Muscle layer of duodenum (tissue), 2 donors: ENCODE results near the gene IFT88.

ENCODE experiments used
- H3K27ac ChIP-seq: one replicate; pipeline ENCODE4 v1.7.0; 2013; ENCODE audit warnings: mild to moderate bottlenecking, low read length
- H3K27me3 ChIP-seq: one replicate; pipeline ENCODE4 v1.7.0; 2013; ENCODE audit warnings: low read depth, mild to moderate bottlenecking, control low read depth, low read length
- H3K36me3 ChIP-seq, 2 donors: one replicate each; pipeline ENCODE4 v1.7.0; 2013; ENCODE audit warnings: low read length in 2 of 2, control low read depth in 1 of 2, mild to moderate bottlenecking in 1 of 2; ENCODE audit not compliant: insufficient read depth in 2 of 2, control insufficient read depth in 1 of 2
- H3K4me1 ChIP-seq, 2 donors: one replicate each; pipeline ENCODE4 v1.7.0; 2013; ENCODE audit warnings: low read length in 2 of 2, mild to moderate bottlenecking in 2 of 2, control low read depth in 1 of 2, moderate library complexity in 1 of 2; ENCODE audit not compliant: insufficient read depth in 2 of 2, control insufficient read depth in 1 of 2
- H3K4me3 ChIP-seq, 2 donors: one replicate each; pipeline ENCODE4 v1.7.0; 2013; ENCODE audit warnings: low read length in 2 of 2, low read depth in 1 of 2, mild to moderate bottlenecking in 1 of 2
- H3K9me3 ChIP-seq, 2 donors: one replicate each; pipeline ENCODE4 v1.7.0; 2013; ENCODE audit warnings: low read length in 2 of 2, control low read depth in 1 of 2, mild to moderate bottlenecking in 1 of 2; ENCODE audit not compliant: control insufficient read depth in 1 of 2
- donor health status: healthy.

The IFT88 gene

GRCh38 chr13:20709369-20709768 lies 142.4 kb downstream of the IFT88 start:
- peaks cover 0 to 5% of the 10 kb centered on the region in 2 donors for H3K36me3 ChIP-seq
- no peak overlapping the region for H3K4me3 ChIP-seq
- no peaks in the 10 kb centered on the region for H3K9me3 ChIP-seq
- H3K4me1 ChIP-seq = peaks cover 0 to 10% of the 10 kb centered on the region in 2 donors
- peak overlapping the region; percentile 60 for H3K27ac ChIP-seq
- no peaks in the 10 kb centered on the region for H3K27me3 ChIP-seq

GRCh38 chr13:20709782-20710181 lies 142.8 kb downstream of the IFT88 start:
- peaks cover 0 to 11% of the 10 kb centered on the region in 2 donors for H3K4me1 ChIP-seq
- no peak overlapping the region for H3K4me3 ChIP-seq
- H3K36me3 ChIP-seq = peaks cover 0 to 6% of the 10 kb centered on the region in 2 donors
- no peaks in the 10 kb centered on the region for H3K27me3 ChIP-seq
- peak overlapping the region; percentile 60 for H3K27ac ChIP-seq
- no peaks in the 10 kb centered on the region for H3K9me3 ChIP-seq

DNA sequence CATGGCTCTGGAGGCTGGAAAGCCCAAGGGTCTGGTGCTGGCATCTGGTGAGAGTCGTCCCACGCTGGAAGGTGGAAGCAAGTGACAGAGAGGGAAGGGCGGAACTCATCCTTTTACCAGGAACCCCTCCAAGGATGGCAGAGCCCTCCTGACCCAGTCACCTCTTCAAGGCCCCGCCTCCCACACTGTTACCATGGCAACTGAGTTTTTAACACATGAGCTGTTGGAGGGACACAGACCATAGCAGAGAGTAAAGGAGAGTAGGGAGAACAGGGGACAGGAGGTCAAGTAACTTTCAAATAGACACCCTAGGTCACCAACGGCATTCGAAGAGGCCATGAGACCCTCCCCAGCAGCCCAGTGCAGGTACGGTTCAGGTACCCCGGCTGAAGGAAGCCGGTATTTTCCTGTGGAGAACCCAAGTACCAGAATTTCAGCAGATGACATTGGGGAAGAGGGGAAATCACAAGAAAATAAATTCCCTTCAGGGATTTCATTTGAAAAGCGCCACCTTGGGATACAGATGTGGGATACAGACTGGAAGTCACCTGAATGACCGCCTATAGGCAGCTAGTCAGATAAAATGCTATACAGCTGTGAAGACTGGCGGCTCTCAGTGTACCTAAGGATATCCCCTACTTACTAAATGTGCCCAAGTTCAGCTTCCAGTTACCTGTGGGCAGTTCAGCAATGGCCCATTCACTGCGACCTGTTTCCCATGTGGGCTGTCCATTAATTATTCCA lies 144.5 kb downstream of the IFT88 start:
- Histone ChIP-seq H3K4me3 (no peak overlapping the region), H3K36me3 (peaks cover 0 to 6% of the 10 kb centered on the region in 2 donors), H3K9me3 (no peaks in the 10 kb centered on the region), H3K27ac (no peak overlapping the region), H3K27me3 (no peaks in the 10 kb centered on the region), H3K4me1 (peaks cover 0 to 13% of the 10 kb centered on the region in 2 donors)

DNA sequence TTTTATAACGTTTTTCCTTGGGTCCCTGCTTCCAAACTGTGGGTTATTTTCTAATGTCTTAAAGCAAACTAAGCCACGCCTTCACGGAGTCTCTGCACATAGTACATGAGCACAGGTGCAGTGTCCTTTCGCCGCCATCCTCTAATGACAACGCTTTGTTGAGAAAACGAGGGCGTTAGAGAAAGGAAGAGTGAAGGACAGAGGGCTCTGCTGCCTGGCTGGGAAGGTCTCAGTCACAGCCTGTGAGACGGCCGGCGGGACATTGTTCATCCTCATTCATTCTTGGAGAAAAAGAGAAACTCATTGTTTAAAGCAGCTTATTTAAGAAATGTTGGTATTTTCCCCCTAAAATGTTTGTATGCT lies 146.0 kb downstream of the IFT88 start:
- no peaks in the 10 kb centered on the region for H3K9me3 ChIP-seq
- H3K27me3 ChIP-seq = no peaks in the 10 kb centered on the region
- H3K4me3 ChIP-seq = peak overlapping the region; percentile 32 to 54
- peak overlapping the region; percentile 49 for H3K27ac ChIP-seq
- H3K36me3 ChIP-seq = peaks cover 0 to 6% of the 10 kb centered on the region in 2 donors
- H3K4me1 ChIP-seq = peaks cover 0 to 13% of the 10 kb centered on the region in 2 donors

DNA sequence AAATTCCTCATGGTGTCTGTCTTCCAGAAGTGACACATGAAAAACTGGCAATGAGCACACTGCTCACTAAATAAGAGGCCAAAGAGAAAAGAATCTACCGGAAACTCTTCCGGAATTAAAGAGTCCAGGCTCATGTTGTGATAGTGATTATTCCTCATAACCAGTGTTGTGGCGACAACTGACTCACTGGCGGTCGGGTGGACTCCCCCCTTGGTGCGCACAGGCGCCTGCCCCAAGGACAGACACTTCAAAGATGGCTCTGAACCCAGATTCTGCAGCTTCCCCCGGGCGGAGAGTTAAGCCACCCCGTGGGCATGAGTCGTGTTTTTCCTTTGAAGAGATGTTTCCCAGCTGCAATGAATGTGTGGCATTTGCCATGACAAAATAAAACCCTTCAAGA lies 146.8 kb downstream of the IFT88 start:
- peaks cover 0 to 6% of the 10 kb centered on the region in 2 donors for H3K36me3 ChIP-seq
- H3K4me3 ChIP-seq = peak overlapping the region in 1 of 2 donors; percentile 9
- H3K27me3 ChIP-seq = no peaks in the 10 kb centered on the region
- peaks cover 0 to 13% of the 10 kb centered on the region in 2 donors for H3K4me1 ChIP-seq
- peak overlapping the region; percentile 49 for H3K27ac ChIP-seq
- H3K9me3 ChIP-seq = no peaks in the 10 kb centered on the region

DNA sequence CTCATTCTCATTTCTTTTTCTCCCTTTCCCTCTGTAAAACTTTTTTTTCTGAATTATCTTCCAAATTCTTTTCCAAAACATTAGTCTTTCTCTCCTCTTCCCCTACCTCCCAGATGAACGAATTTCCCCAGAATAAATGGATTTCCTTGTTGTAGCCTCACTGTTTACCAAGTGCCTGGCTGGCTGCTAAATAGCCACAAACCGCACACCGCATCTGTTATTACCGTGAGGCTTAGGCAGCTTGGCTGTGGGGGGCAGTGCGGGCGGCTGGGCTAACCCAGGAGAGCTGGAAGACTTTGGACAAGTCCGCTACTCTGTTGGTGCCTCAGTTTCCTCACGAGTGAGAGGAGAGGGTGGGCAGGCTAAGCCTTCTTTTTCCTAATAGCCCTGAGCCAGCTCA lies 147.2 kb downstream of the IFT88 start:
- Histone ChIP-seq H3K4me3 (peak overlapping the region in 1 of 2 donors; percentile 9), H3K27me3 (no peaks in the 10 kb centered on the region), H3K9me3 (no peaks in the 10 kb centered on the region), H3K27ac (peak overlapping the region; percentile 49), H3K36me3 (peaks cover 0 to 6% of the 10 kb centered on the region in 2 donors), H3K4me1 (peaks cover 0 to 13% of the 10 kb centered on the region in 2 donors)

- Histone ChIP-seq H3K27ac (peak overlapping the region; percentile 49), H3K9me3 (no peaks in the 10 kb centered on the region), H3K36me3 (peaks cover 0 to 6% of the 10 kb centered on the region in 2 donors), H3K4me3 (peak overlapping the region in 1 of 2 donors; percentile 9), H3K4me1 (peaks cover 0 to 13% of the 10 kb centered on the region in 2 donors), H3K27me3 (no peaks in the 10 kb centered on the region)
Observed at GRCh38 chr13:20714563-20715329, 147.8 kb downstream of the IFT88 start.

GRCh38 chr13:20715330-20715712 lies 148.4 kb downstream of the IFT88 start:
- Histone ChIP-seq H3K36me3 (peaks cover 0 to 6% of the 10 kb centered on the region in 2 donors), H3K27ac (no peak overlapping the region), H3K9me3 (no peaks in the 10 kb centered on the region), H3K4me1 (peaks cover 0 to 13% of the 10 kb centered on the region in 2 donors), H3K4me3 (no peak overlapping the region), H3K27me3 (no peaks in the 10 kb centered on the region)

GRCh38 chr13:20716951-20717350 lies 150.0 kb downstream of the IFT88 start:
- Histone ChIP-seq H3K4me1 (peaks cover 0 to 20% of the 10 kb centered on the region in 2 donors), H3K27ac (no peak overlapping the region)

DNA sequence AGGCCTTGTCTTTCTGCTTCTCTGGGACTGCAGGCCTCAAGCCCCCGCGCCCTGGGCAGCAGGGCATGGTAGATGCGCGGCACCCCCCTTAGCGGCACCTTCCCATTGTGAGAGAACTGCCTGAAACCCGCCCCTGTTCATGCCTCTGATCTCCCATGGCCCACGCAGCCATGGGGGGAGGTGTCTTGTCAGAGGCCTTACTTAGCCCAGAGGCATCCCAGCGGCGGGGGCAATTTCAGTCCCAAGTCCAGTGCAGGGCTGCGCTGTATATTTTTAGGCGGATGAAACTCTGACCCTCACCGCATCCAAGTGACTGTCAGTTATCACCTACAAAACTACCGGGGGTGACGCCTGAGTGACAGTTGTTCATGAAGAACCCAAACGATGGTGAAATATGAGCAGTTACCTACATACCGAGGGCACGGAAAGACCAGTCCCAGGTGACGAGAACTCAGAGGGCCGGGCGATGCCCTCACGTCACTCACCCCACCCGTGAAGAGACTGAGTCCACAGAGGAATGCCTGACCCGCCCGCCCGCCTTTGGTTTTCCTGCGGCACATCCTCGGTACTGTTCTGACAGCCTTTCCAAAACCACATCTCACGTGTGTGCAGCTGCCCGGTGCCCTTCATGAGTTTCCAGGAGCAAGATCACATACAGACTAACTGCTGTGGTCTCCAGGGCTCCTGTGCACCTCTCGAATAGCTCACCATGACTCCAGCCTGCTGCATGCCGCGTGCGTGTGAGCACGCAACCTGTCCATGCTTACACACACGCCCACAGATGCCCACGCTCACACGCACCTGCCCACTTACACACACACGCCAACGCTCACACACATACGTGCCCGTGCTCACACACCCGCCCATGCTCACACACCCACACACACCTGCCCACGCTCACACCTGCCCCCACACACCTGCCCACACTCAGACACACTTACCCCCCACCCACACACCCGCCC lies 150.9 kb downstream of the IFT88 start:
- H3K36me3 ChIP-seq = peaks cover 0 to 6% of the 10 kb centered on the region in 2 donors
- H3K4me3 ChIP-seq = no peak overlapping the region
- no peaks in the 10 kb centered on the region for H3K27me3 ChIP-seq
- no peak overlapping the region for H3K27ac ChIP-seq
- peaks cover 0 to 20% of the 10 kb centered on the region in 2 donors for H3K4me1 ChIP-seq
- no peaks in the 10 kb centered on the region for H3K9me3 ChIP-seq

More at GRCh38 chr13:20716951-20717350, 150.0 kb downstream of the IFT88 start:
- no peak overlapping the region for H3K4me3 ChIP-seq
- no peaks in the 10 kb centered on the region for H3K9me3 ChIP-seq
- no peaks in the 10 kb centered on the region for H3K27me3 ChIP-seq
- H3K36me3 ChIP-seq = peaks cover 0 to 6% of the 10 kb centered on the region in 2 donors
